GM18909 (cell line): ENCODE measurements around the gene VOPP1.
A peak's percentile ranks its signal among the peaks of the same experiment; 100 is the strongest.
"Not testable (repeated sequence)": the region's sequence is repeated elsewhere in the genome, so short reads cannot be mapped to it uniquely, and the experiment has no call there.

ENCODE experiments used
- ATAC-seq: cut with Tn5 transposase; IDR thresholded peaks from one replicate; pipeline ENCODE4 v1.9.1; 2021; ENCODE audit warnings: mild to moderate bottlenecking; ENCODE audit not compliant: unreplicated experiment, poor library complexity

The VOPP1 gene

DNA sequence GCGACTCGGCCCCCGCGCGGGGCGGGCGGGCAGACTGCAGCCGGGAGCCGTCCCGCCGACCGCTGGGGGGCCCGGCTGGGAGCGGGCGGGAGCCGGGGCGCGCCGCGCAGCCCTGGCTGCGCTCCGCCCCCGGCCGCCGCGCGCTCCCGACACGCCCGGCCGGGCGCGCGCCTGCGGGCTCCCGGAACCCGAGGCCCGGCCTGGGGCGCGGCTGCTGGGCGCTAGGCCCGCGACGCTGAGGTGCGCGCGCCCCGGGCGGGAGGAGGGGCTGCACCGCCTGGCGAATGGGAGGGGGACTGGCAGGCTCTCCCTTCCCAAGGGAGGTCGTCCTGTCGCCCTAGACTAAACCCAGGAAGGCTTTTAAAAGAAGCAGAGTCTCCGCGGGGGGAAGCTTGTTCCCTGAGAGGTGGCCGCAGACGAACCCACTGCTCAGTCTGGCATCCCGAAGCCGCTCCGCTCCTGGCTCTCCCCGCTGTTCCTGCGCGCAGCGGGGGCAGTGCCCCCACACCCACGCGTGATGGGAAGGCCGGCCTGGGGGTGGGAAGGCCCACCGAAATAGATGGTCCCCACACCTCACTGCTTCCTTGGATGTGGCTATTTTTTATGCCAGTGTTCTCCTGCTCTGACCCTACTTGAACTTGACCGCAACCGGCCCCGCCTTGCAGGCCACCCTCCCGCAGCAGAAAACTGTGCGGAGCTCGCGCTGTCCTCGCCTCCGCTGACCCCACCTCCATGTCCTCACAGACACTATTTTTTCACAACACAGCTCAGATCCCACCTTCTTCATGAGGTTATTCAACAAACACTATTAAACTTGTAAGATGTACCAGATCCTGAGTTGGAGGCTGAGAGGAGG is at the start of gene VOPP1:
VOPP1 (minus strand) TSS at position 125 of the 856 bp plus-strand sequence. CDS start 178 bp downstream, outside the sequence.
- peak; percentile 50 for ATAC-seq

DNA sequence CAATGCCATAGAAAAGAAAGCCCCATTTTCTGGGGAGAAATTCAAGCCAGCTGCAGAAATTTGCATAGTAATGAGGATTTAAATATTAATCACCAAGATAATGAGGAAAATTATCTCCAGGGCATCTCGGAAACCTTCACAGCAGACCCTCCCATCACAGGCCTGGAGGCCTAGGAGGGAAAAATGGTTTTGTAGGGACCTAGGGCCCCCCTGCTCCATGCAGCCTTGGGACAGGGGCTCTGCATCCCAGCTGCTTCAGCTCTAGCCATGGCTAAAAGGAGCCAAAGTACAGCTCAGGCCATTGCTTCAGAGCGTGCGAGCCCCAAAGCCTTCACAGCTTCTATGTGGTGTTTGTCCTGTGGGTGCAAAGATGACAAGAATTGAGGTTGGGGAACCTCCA is 46.6 kb upstream of the VOPP1 start:
- no peak for ATAC-seq

GRCh38 chr7:55614365-55615064 is 42.2 kb upstream of the VOPP1 start:
- ATAC-seq = not testable (repeated sequence)

DNA sequence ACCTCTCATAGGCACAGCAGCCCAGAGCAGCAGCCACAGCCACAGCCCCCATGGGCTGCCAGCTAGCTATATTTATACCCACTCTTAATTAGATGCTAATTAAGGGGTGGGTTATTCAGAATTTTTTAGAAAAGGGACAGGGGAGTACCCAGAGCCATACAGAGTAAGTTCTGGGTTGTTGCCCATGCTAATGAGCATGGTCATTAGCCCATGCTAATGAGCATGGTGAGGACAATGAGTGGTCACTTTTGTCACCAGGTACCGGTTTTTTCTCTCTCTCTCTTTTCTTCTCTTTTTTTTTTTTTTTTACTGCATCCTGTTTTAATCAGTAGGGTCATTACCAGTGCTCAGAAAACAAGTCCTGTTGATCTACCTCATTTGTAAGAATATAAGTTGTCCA is 37.4 kb upstream of the VOPP1 start:
- ATAC-seq = not testable (repeated sequence)

DNA sequence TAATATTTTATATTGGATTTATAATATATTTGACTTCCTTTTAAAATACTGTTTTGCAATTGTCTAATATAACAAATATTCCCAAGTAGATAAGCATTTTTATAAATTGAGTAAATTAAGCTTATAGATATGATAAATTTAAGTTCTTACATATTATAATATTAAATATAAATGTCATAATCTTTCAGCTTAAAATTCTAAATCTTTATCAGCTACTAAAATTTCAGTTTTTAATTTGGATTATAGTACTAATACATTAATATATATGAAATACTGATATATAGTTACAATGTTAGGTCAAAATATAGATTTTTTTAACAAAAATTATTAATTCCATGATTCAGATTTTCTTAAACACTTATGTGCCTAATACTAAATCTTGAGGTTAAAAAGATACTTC is 33.4 kb upstream of the VOPP1 start:
- not testable (repeated sequence) for ATAC-seq

DNA sequence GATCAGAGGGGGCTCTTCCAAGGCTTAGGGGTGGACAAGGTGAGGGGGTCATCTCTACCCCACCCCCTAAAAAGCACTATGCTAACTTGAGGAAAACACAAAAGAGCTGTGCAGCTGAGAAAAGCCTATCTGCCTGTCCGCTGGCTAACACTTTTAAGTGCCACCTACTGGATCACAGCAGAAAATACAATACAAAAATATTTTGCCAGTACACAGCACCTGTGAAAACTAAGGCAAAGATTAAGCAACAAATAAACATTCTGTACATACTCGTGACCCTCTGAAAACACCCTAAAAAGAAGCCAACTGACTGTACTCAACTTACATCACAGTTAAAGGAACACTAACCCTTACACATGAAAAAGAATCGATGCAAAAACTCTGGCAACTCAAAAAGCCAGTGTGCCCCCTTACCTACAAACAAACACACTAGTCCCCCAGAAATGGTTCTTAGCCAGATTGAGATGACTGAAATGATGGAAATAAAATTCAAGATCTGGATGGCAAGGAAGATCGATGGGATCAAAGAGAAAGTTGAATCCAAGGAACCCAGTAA is 25.7 kb upstream of the VOPP1 start:
- ATAC-seq = not testable (repeated sequence)

DNA sequence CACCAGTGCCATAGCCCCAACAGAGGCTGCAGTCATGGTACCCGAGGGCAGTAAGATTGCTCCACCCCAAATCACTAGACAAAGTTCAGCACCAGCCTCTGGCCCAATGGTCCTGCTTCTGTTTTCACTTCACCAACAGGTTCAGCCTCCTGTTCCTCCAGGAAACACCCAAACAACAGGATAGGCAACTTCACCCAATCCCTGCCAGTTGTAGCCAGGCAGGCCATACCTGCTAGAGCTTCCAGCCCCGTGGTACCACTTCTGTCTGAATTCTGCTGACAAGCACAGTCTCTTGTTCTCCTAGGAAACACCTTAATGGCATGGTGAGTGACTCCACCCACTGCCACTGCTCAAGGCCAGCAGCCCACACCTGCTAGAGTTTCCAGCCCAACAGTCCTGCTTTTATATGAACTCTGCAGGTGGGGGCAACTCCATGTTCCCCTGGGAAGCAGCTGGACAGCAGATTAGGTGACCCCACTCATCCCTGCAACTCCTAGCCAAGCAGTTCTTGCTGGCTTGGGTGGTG is 25.0 kb upstream of the VOPP1 start:
- ATAC-seq = not testable (repeated sequence)

DNA sequence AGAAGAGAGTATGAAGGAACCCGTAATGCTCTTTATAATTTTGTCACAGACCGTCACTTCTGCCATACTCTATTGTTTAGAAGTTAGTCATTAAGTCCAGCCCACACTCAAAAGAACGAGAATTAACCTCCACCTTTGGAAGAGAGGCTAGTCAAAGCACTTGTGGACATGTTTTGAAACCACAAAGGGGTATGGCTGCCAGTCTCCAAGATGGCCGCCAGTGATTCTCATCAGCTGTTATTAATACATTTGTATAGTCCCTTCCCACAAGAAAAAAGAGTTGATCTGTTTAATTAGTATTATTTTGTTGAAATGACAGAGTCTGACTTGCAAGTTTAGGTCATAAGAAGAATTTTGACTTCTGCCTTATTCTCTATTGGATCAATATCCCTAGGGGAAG is 23.2 kb upstream of the VOPP1 start:
- ATAC-seq = no peak

DNA sequence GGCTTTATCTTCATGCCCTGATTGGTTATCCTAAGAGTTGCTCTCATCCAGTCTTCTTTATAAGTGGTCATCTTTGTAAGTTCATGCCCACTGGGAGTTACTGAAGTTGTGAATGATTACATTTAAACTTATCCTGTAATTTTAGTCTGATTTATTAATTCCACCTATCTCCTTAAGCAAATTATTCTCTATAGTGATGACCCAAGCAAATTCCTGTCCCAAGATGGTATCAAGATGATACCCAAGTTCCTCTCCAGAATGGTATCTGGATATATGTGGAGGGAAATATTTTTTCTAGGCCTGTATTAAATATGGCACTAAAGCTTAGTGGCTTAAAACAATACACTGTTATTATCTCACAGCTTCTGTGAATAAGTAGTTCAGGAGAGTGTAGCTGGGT is 22.6 kb upstream of the VOPP1 start:
- no peak for ATAC-seq

GRCh38 chr7:55594414-55594813 is 22.1 kb upstream of the VOPP1 start:
- no peak for ATAC-seq

GRCh38 chr7:55593515-55594318 is 21.4 kb upstream of the VOPP1 start:
- peak; percentile 48 for ATAC-seq

DNA sequence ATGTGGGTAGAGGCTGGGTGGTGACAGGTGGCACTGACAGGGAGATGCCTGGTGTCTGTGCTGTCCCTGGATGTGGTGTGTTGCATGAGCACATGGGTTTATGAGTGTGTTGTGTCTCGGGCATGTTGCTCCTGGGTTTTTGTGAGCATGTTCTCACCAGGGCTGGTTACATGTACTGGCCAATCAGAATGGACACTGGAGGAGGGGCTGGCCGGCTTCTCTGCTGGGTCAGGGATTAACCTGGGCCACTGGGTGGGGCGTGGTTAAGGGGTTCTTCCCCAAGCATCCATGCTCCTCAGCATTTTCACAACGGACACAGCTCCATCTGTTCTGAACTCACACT is 20.8 kb upstream of the VOPP1 start:
- ATAC-seq = peak; percentile 7

DNA sequence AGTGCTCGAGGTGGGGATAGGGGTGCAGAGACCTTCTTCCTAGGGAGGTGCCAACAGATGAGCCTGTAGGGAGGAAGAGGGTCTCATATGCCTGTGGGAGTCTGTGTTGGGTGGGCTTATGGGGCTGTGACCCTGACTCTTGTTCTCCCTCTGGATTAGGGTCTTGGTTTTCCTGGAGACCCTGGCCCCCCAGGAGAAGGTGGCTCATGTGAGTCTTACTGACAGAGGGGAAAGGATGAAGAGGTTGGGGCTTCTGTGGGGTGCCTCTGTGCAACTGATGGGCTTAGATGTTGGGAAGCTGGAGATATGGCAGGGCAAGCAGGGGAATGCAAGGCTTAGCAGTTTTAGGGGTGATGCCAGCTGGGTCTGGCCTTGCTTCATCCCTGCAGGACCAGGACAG is 20.2 kb upstream of the VOPP1 start:
- no peak for ATAC-seq

DNA sequence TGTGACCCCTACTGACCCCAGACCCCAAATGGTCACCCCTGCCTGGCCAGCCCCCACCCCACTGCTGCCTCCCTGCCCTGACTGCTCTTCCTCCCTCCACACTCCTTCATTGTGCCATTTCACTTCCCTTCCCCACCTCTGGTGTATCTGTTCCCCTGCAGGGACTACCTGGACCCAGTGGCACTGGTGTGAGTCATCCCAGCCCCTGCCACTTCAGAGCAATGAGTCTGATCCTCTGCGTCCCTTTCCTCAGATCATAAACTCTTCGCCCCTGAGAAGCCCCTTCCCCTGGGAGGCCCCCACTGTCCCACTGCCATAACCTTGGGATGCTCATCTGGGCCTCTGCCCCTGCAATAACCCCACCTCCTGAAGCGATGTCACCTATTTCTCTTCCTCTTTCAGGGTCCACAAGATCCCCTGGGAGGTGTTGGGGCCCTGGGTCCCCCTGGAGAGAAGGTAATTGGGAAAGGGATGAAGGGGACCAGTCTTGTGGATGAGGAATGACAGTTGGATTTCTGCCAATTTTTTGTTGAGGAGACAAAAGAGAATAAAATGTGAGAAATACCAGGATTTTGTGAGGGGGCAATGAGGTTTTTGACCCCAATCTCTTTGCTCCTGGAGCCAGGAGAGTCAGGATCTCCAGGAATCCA is 19.1 kb upstream of the VOPP1 start:
- ATAC-seq = no peak

GRCh38 chr7:55590517-55591281 is 18.4 kb upstream of the VOPP1 start:
- ATAC-seq = no peak

- no peak for ATAC-seq
Observed at GRCh38 chr7:55589905-55590304, 17.6 kb upstream of the VOPP1 start.

DNA sequence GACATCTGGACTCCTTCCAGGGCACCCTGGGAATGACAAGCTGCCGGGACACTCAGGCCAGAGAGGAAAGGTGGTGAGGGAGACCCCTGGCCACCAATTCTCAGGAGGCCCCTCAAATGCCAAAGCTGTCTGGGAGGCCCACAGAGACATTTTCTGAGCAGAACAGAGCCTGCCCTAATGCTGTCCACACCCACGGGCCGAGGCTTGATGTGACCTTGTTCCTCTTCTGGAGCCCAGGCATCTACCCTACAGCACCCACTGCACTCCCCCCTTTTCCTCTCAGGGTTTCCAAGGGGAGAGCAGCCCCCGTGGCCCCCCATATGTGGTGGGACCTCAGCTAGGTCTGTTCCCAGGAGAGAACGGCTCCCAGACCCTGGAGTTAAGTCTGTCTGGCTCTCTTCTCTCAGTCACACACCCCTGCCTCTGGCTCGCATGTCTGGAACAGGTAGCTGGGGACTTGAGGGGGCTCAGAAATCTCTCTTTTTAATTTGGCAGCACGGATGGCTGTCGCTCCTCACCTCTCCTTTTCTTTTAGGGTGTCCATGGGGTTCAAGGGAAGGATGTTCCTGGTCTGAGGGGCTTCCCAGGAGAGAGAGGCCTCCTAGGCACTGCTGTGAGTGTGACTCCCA is 16.8 kb upstream of the VOPP1 start:
- no peak for ATAC-seq

DNA sequence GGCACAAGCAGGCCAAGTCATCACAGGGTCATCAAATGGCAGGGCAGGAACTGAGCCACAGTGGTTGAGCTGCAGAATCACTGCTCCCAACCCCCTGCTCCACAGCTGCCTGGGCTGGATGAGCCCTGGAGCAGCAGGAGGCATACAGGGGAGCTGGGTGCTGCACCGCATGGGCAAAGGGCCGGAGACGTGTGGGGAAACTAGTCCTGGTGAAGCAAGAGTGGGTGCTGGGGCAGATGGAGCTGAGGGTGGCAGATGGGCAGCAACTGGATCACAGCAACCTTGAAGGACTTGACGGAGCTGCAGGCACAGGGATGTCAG is 16.0 kb upstream of the VOPP1 start:
- no peak for ATAC-seq
